IPS DF 4.7 (cell line): Measurements from ENCODE around the gene ACADS.

Experiments used
- DNase-seq: peaks from one replicate; pipeline ENCODE4 v3.0.0-alpha.2; 2013; ENCODE audit warnings: low spot score; ENCODE audit errors: extremely low read depth

The ACADS gene

DNA sequence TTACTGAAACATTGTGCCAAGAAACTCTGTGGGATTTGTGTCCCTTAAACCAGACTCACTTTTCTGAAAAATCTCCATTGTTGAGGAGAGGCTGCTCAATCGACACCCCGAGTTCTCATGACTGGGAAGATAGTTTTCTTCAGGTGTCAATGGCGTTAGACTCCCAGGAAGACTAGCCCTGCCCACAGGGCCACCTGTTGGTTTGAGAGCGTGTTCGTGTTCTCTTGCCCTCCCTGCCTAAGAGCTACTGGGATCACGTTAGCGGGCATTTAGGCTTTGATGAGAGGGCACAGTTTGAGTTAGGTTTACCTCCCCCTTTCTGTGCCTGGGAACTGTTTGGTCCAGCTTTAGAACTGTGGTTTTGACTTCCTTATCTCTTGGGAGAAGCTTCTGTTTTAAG is 26.1 kb upstream of the ACADS start:
- no peak for DNase-seq

DNA sequence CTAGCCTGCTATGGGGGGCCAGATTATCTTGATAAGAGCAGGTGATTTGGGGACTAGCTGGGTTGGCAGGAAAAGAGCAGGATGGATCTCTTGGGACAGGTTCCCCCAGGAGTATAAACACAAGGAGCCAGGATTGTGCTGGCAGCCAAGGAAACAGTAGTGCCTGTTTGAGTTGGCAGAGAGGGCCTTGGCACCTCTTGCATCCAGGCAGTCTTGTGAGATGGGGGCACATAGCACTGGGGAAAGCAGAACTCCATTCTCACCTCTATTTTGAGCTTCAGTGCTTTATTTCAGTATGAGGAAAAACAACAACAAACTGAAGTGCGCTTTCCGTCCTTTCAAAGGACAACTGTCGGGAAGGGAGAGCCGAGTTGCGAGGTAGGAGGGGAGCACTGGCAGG is 24.7 kb upstream of the ACADS start:
- DNase-seq: no peak

DNA sequence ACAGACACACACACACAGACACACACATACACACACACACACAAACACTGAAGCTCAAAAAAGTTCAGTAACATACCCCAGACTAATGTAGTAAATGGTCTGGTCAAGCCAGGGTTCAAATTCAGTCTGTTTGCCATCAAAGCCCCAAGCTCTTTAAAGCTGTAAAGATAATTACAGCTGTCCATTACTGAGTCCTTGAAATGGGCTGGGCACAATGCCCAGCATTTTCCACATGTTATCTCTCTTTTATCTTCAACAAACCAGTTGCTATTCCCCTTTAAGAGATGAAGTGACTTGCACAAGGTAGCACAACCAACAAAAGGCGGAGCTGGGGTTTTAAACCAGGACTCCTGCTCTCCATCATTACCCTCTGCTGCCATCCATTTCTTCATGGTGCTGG is 23.0 kb upstream of the ACADS start:
- no peak for DNase-seq

DNA sequence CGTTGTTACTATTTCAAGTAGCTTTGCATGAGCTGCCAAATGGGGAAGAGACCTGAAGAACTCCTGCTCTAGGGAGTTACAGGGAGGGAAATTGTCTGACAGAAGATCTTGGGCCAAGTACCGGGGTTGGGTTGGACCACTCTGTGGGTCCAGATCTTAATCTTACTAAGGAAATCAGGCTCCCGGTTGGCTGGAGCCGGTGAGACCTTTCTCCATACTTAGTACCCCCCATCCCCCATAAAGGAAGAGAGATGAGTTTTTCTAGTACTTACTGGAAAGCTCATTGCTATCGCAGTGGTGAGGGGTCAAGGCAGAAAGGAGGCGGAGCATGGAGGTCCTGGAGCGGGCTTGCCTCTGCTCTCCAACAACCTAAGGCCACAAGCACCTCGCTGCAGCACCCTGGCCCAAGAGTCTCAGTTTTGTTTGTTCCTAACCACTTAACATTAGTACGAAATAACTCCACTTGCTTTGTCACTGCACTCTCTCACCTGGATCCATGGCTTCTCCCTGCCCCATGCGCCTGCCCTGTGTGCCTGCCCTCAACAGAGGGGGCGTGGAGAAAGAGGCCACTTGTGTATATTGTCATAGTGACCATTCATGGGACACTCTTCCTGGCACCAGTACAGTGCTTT is 22.2 kb upstream of the ACADS start:
- DNase-seq: no peak

DNA sequence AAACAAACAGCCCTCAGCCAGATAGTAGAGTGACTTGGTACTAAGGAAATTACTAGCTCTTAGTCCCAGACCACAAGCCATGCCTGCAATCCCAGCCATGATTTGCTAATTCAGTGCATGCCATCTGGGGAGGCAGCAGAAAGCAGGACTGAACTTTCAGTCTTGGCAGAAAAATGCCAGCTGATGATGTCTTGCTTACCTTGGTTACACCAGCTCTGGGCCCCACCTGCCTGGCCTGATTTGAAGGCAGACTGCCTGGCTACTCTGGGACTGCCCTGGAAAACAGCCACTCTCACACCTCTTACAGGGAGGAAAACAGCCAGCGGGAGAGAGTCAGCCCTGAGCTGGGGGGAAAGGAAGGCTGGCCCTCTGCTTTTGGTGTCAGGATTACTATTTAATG is 20.0 kb upstream of the ACADS start:
- DNase-seq: no peak

DNA sequence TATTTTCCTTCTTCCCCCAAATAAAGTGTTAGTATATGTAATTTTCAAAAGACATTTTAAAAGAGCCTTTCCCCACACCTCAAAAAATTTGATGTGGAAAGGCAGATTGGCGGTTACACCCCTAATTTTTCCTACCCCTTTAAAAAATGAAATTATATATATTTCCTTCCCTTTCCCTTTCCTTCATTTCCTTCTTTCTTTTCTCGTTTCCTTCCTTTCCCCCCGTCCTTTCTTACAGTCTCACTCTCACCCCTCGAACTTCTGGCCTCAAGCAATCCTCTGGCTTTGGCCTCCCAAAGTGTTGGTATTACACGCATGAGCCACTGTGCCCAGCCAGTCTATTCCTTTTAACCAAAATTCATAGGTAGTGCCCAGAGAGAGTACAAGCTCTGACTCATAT is 19.6 kb upstream of the ACADS start:
- DNase-seq: no peak

DNA sequence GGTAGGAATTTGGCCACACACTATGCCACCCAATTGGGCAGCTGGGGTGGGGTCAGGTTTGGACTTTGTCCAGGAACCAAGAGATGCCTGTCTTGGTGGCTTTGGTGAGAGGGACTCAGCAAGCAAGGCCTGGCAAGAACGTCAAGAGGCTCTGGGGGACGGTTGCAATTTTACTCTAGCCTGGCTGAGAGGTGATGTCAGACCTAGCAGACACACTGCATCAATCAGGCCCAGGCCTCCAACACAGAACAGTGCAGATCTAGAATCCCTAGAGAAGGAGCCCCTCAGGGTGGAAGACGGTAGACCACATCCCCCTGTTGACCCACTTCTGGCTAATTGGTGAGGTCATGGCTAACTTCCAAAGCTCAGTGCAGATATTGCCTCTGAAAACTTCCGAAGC is 17.0 kb upstream of the ACADS start:
- no peak for DNase-seq

DNA sequence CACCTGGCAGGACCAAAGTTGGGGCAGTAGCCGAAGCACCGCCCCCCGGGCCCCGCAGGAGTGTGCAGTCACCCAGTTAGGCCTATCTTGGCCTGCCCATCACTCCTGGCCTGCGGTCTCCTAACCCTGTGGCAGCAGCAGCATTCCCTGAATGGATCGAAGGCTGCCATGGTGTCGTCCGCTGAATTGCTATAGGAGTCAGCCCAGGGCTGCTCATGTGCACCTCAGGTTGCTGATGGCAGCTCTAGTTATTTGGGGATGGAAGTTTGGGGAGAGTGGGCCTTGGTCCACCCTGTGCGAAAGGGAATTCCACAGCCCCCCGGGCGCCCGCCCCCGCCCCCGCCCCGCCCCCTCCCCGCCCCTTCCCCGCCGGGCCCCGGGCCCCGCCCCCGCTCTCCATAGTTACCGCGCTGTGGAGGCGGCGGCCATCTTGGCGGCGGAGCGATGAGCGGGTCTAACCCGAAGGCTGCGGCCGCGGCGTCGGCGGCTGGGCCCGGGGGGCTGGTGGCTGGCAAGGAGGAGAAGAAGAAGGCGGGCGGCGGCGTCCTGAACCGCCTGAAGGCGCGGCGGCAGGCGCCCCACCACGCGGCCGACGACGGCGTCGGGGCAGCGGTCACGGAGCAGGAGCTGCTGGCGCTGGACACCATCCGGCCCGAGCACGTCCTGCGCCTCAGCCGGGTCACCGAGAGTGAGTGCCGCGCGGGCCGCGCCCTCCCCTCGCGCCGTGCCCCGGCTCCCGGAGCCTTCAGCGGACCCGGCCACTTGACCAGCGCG is 15.4 kb upstream of the ACADS start, which contains the start of gene UNC119B:
Gene UNC119B, plus strand, starts transcription at position 428 of the 774 bp plus-strand sequence. Its CDS starts 17 bp downstream, at position 445.
- no peak for DNase-seq

DNA sequence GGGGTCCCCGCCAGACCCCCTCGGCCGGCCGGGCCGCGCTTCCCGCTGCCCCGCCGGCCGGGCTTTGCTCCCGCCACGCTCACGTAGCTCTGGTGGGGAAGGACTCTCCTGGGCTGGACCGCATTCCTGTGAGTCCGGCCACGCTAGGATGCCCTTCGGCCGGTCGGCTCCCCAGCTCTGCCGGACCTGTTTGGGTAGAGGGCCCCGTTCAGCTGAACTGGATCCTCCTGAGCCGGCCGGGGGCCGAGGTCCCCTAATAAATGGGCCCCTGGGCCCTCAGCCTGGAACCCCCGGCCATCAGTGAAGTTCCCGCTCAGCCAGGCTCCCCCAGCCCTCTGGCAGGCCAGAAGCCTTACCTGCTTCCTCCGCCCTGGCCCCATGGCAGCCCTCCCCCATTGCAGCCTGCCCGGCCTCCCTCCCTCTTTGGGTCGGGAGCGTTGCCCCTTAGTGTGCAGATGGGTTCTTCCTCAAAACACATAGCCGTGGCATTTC is 14.8 kb upstream of the ACADS start:
- no peak for DNase-seq

DNA sequence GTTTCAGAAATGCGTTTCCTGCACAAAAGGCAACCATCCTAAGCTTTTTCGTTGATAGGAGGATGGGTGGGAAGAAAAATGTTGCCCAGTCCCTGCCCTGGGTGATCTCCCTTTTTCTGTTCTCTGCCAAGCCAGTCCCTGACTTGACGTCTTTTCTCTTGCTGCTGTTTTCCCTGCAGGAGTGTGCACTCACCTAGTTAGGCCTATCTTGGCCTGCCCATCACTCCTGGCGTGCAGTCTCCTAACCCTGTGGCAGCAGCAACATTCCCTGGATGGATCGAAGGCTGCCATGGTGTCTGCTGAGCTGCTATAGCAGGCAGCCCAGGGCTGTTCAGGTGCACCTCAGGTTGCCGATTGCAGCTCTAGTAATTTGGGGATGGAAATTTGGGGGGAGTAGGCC is 14.2 kb upstream of the ACADS start:
- no peak for DNase-seq

DNA sequence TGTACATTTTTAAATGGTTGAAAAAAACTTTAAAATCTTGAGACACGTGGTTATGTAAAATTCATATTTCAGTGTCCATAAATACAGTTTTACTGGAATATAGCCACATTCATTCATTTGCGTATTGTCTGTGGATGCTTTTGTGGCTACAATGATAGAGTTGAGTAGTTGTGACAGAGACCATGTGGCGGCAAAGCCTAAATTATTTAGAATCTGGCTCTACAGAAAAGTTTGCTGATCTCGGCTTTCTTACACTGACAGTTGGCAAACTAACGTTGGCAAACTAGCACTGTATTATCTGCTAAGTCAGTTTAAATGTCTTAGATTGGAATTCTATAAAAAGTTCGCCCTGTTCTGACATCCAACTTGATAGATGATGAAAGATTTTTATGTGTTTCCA is 13.0 kb upstream of the ACADS start:
- no peak for DNase-seq

DNA sequence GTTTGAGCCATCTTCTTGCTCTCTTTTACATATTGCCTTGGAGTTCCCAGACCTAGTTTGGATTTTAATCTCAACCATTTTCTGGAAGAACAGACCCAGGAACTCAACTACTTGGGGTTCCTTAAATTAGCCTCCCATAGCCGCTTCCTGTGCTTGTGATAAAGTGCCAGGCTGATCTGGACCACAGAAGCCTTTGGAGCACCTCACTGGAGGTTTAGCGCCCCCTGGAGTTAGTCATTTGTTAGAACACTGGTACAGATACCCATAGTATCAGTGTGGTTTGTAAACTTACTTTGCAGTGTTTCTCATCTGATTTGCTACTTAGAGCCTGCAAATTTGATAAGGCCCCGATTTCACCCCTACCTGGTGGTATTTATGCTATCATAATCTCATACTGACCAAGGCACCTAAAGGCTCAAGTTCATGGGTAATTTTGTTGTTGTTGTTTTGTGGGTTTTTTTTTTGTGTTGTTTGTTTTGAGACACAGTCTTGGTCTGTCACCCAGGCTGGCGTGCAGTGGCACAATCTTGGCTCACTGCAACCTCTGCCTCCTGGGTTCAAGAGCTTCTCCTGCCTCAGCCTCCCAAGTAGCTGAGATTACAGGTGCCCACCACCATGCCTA is 11.7 kb upstream of the ACADS start:
- no peak for DNase-seq

DNA sequence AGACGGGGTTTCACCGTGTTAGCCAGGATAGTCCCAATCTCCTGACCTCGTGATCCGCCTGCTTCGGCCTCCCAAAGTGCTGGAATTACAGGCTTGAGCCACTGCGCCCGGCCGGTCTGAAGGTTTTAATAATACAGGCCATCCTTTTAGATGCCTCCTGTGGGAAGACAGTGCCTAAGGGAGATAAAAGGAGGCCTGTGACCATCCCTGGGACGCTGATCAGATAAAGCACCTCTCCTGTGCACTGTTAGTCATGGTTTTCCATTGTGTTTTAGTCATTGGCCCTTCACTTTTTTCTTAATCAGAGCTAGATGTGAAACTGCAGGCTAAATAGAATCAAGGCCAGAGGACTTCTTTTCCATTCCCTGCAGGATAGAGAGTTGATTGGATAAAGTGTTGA is 7.6 kb upstream of the ACADS start:
- DNase-seq: no peak

DNA sequence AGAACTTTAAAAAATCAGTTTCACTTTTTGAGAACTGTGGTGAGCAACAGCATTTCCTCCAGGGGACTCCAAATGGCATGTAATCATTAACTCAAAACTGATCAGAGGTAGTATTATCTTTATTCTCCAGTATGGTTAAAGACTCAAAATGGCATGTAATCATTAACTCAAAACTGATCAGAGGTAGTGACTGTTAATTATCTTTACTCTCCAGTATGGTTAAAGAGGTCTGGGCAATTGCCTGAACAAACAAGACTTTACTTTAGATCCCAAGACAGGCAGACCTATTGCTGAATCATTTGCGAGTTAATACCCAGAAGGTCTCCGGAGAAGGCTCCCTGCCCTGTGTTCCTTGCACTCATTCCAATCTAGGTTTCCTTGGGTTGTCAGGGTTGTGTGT is 6.6 kb upstream of the ACADS start:
- no peak for DNase-seq

DNA sequence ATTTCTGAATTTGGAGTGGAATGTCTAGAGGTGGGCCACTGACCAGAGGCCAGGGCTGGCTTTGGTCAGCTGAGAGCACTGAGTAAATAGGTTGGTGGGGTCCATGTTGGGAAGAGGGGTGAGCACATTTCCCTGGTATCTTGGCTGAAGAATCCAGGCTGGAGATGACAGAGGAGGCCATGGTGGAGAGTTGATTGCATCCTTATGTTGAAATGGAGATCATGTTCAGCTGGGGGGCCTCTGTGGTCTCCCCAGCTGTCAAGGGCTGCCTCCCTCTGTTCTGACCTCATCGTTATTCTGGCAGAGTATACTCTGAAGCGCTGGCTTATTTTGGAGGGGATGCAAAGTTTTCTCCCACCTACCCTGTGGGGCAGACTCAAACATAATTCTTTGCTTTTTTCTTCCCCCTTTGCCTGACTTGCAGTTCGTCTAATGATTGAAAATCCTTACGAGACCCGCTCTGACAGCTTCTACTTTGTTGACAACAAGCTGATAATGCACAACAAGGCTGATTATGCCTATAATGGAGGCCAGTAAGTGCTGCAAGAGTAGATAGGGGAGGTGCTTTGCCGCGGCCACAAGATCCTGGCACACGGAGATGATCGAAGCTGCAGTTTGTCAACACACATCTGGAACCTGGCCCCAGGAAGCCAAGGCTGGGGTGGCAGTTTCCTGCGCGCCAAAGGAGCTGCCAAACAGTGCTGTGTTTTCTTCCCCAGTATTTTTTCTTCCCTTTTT is 6.0 kb upstream of the ACADS start:
- no peak for DNase-seq

DNA sequence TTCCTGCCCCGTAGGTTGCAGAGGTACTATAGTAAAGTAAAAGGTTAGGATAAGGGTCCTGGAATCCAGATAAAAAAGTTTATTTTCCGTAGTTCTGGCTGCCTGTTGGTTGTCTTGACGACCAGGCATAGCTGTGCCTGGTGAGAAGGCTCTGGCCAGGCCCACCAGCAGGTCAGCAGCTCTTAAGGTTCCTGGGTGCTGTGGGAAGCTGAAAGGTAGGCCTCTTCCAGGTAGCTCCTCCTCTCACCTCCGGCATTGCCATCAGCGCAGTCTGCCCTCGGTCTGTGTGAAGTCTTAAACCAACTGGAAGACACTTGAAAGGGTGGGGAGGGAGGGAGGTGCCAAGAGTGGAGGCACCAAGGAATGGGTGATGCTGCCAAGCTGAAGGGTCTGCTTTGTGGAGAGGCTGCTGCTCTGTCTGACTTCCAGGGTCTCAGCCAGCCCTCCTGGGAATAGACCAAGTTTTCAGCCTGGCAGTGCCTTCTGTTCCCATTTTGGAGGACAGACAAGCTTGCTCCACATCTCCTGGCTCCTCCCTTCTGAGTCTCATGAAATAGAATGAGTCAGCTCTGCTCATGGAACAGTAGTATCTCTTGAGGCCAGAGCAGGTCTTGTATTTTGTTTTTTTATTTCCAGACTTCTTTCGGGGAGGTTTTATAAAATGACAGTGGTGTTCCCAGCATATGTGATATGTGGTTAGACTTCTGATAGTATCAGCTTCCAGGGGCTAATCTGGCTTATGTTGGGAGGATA is 5.2 kb upstream of the ACADS start:
- no peak for DNase-seq

DNA sequence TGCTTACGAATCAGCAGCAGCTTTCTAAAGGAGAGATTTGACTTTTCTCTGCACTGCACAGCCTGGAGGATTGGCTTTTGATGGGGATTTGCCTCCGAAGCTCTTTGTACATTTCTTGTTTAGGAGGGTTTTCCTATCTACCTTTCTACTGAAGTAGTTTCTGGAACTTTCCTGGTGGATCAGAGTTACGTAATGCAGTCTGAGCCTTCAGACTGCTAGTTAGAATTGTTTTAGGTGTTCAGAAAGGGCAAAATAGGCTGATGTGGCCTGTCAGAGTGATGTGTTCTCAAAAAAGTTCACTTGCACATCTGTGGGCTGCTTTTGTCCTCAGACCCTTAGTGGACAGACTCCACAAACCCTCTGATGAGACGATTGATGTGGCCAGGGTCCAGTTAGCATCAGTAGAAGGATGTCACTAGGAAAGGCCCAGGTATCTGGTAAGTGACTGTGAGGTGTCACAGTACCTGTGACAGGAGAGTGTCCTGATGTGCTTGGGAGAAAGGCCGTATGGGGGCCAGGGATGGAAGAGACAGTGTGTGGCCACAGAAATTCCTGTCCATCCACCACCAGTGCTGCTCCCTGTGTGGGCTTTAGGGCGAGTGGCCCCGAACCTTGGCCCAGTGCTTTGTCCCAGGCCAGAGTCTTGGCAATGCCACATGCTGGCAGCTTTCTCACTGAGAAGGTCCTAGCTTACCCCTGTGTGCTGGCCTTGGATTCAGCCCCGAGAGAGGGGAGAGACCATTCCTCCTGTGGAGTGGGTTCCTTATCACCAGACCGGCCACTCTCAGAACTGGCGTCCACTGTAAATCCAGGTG is 4.4 kb upstream of the ACADS start:
- DNase-seq: no peak

DNA sequence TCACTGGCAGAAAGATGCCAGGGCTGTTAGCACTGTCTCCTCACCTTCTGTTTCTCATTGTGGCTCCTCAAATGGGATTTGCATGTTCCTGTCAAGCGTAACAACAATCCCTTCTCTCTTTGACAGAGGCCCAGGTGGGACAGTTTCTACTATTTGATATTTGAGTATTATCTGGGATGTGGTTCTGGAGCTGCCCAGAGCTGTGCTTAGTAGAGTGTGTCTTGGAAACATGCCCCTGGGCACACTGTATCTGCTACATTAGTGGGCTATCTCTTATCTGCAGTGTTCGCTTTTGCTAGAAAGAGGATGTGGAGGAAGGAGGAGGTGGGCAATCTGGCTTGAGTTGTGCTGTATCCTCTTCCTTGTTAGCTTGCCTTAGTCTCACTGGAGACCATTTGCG is 3.8 kb upstream of the ACADS start:
- DNase-seq: no peak

DNA sequence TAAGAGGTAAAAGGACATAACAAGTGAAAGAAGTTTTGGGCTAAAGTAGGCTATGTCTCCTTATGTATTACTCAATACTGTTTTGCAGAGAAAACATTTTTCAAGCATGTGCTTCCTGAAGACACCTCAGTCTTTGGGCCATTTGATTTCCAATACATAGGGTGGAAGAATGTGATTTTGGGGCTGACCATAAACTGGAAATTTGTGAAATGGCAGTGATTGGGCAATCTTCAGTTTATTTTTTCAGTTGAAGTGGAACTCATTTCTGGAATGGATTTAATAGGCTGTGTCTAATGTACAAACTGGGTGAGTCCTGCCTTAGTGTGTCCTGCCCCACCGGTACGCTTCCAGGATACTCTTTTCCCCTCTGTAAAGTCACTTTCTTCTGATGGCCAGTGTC is 2.8 kb upstream of the ACADS start:
- DNase-seq: no peak

DNA sequence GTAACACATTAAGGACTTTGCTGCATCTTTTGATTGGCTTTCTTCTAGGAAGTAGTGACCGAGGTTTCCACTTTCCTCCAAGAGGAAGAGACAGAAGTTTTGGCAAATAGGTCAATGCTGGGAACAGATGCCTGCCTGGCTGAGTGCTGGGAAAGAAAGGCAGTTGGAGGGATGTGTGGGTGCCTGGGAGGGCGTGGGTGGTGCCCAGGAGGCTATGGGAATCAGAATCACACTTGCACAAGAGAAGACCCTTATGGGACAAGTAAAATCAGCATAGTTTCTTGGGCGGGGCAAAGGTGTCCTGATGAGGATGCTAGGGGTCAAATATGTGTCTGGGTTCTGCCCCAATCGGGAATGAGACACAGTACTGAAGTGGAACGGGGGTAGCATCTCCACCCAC is 906 bp upstream of the ACADS start:
- DNase-seq: no peak
